ENCODE results near the gene CCNA2. TPM values are rescaled to one million over a fixed set of nuclear protein-coding genes. Genes with fewer than 3 reads are reported as not detected.

CCNA2 gene
- total and polyA plus RNA-seq, 2 experiments from 2014 or later: 33.1 to 45.3 TPM

- no peaks in the 10 kb centered on the region for H3K27me3 ChIP-seq (replicated peaks; ENCODE audit: insufficient read depth)
- H3K4me3 ChIP-seq: no peak overlapping the region
- peaks cover 31% of the 10 kb centered on the region for H3K79me2 ChIP-seq (ENCODE audit: insufficient read depth)
- in situ Hi-C loops (cut with MboI): no loop called here
- H3F3A ChIP-seq (ENCODE audit: insufficient read depth): peaks cover 17% of the 10 kb centered on the region
- no peak overlapping the region for H3K4me2 ChIP-seq (ENCODE audit: unreplicated experiment)
- no peaks in the 10 kb centered on the region for H3K9me3 ChIP-seq (ENCODE audit: low read depth)
- no peak for TF ChIP-seq EZH2 (IDR thresholded peaks at IDR 0.05; ENCODE audit: insufficient read depth, poor library complexity, severe bottlenecking)
- no peak for TF ChIP-seq EZH2phosphoT487 (IDR thresholded peaks at IDR 0.05; ENCODE audit: insufficient read depth, low read depth)
- WGBS, 2 experiments (ENCODE audit: low coverage in 1 of 2, low lambda C conversion rate in 2 of 2, missing lambda C conversion rate in 2 of 2): 98 to 100% methylated on average over 2 of the region's 2 CpGs
- peak overlapping the region; percentile 98 for H2AFZ ChIP-seq
- no peak overlapping the region for H3K9ac ChIP-seq
- peaks cover 42% of the 10 kb centered on the region for H3K4me1 ChIP-seq (ENCODE audit: insufficient read depth)
- DNase-seq: no peak
- H3K9me2 ChIP-seq (ENCODE audit: insufficient read depth): no peaks in the 10 kb centered on the region
- H4K20me1 ChIP-seq (ENCODE audit: insufficient read depth): no peaks in the 10 kb centered on the region
- peaks cover 18% of the 10 kb centered on the region for H3K36me3 ChIP-seq (ENCODE audit: low read depth)
- H3K27ac ChIP-seq: no peak overlapping the region
Measured at GRCh38 chr4:121799208-121799823, 24.4 kb downstream of the CCNA2 start.

- Histone ChIP-seq H3K9me2 (ENCODE audit: insufficient read depth) (no peaks in the 10 kb centered on the region), H3K79me2 (ENCODE audit: insufficient read depth) (peaks cover 1% of the 10 kb centered on the region), H3K4me1 (ENCODE audit: insufficient read depth) (peaks cover 44% of the 10 kb centered on the region), H2AFZ (peak overlapping the region; percentile 26; the same call in 1 of the 2 replicates), H3K4me3 (no peak overlapping the region), H3K27me3 (replicated peaks; ENCODE audit: insufficient read depth) (no peaks in the 10 kb centered on the region), H3K9ac (no peak overlapping the region), H3K27ac (peak overlapping the region; percentile 16; the same call in 1 of the 2 replicates), H4K20me1 (ENCODE audit: insufficient read depth) (no peaks in the 10 kb centered on the region), H3F3A (ENCODE audit: insufficient read depth) (peaks cover 29% of the 10 kb centered on the region), H3K4me2 (ENCODE audit: unreplicated experiment) (peak overlapping the region; percentile 16), H3K9me3 (ENCODE audit: low read depth) (no peaks in the 10 kb centered on the region), H3K36me3 (ENCODE audit: low read depth) (no peaks in the 10 kb centered on the region)
- peak; percentile 22 for DNase-seq
- in situ Hi-C loops (cut with MboI): no loop called here
- TF ChIP-seq EZH2 (IDR thresholded peaks at IDR 0.05; ENCODE audit: insufficient read depth, poor library complexity, severe bottlenecking) (no peak), EZH2phosphoT487 (IDR thresholded peaks at IDR 0.05; ENCODE audit: insufficient read depth, low read depth) (no peak)
Measured at GRCh38 chr4:121796283-121796682, 27.4 kb downstream of the CCNA2 start.

GRCh38 chr4:121794505-121795188 lies 29.0 kb downstream of the CCNA2 start:
- no peak for TF ChIP-seq EZH2 (IDR thresholded peaks at IDR 0.05; ENCODE audit: insufficient read depth, poor library complexity, severe bottlenecking)
- no peak for TF ChIP-seq EZH2phosphoT487 (IDR thresholded peaks at IDR 0.05; ENCODE audit: insufficient read depth, low read depth)
- H3K9me2 ChIP-seq (ENCODE audit: insufficient read depth): no peaks in the 10 kb centered on the region
- peaks cover 55% of the 10 kb centered on the region for H3K4me1 ChIP-seq (ENCODE audit: insufficient read depth)
- no peaks in the 10 kb centered on the region for H3K9me3 ChIP-seq (ENCODE audit: low read depth)
- H3K4me3 ChIP-seq: no peak overlapping the region
- in situ Hi-C loops (cut with MboI): no loop called here
- 76 to 88% methylated on average over 5 of the region's 5 CpGs for WGBS, 2 experiments (ENCODE audit: low coverage in 1 of 2, low lambda C conversion rate in 2 of 2, missing lambda C conversion rate in 2 of 2)
- no peak overlapping the region for H3K9ac ChIP-seq
- no peaks in the 10 kb centered on the region for H3K79me2 ChIP-seq (ENCODE audit: insufficient read depth)
- no peak overlapping the region for H2AFZ ChIP-seq
- H3F3A ChIP-seq (ENCODE audit: insufficient read depth): peaks cover 45% of the 10 kb centered on the region
- H3K36me3 ChIP-seq (ENCODE audit: low read depth): no peaks in the 10 kb centered on the region
- DNase-seq: peak; percentile 38
- no peak overlapping the region for H3K27ac ChIP-seq
- H4K20me1 ChIP-seq (ENCODE audit: insufficient read depth): no peaks in the 10 kb centered on the region
- H3K27me3 ChIP-seq (replicated peaks; ENCODE audit: insufficient read depth): no peaks in the 10 kb centered on the region
- no peak overlapping the region for H3K4me2 ChIP-seq (ENCODE audit: unreplicated experiment)

GRCh38 chr4:121792966-121793365 lies 30.7 kb downstream of the CCNA2 start:
- Histone ChIP-seq H3K4me2 (ENCODE audit: unreplicated experiment) (no peak overlapping the region), H3K9me3 (ENCODE audit: low read depth) (no peaks in the 10 kb centered on the region), H3K4me1 (ENCODE audit: insufficient read depth) (peaks cover 72% of the 10 kb centered on the region), H3F3A (ENCODE audit: insufficient read depth) (peaks cover 62% of the 10 kb centered on the region), H3K4me3 (no peak overlapping the region), H4K20me1 (ENCODE audit: insufficient read depth) (no peaks in the 10 kb centered on the region), H3K36me3 (ENCODE audit: low read depth) (no peaks in the 10 kb centered on the region), H3K79me2 (ENCODE audit: insufficient read depth) (no peaks in the 10 kb centered on the region), H3K27ac (no peak overlapping the region), H3K27me3 (replicated peaks; ENCODE audit: insufficient read depth) (no peaks in the 10 kb centered on the region), H2AFZ (no peak overlapping the region), H3K9me2 (ENCODE audit: insufficient read depth) (no peaks in the 10 kb centered on the region), H3K9ac (no peak overlapping the region)
- in situ Hi-C loops (cut with MboI): no loop called here
- WGBS, 2 experiments (ENCODE audit: low coverage in 1 of 2, low lambda C conversion rate in 2 of 2, missing lambda C conversion rate in 2 of 2): 97 to 98% methylated on average over 2 of the region's 2 CpGs
- TF ChIP-seq EZH2phosphoT487 (IDR thresholded peaks at IDR 0.05; ENCODE audit: insufficient read depth, low read depth) (no peak), EZH2 (IDR thresholded peaks at IDR 0.05; ENCODE audit: insufficient read depth, poor library complexity, severe bottlenecking) (no peak)
- DNase-seq: no peak
